Measurements from ENCODE around the gene TMEM106C. TPM values are rescaled to one million over a fixed set of nuclear protein-coding genes. Genes with fewer than 3 reads are reported as not detected.

Gene TMEM106C
- total RNA-seq, 1 experiment from 2014 or later, result 282 TPM

DNA sequence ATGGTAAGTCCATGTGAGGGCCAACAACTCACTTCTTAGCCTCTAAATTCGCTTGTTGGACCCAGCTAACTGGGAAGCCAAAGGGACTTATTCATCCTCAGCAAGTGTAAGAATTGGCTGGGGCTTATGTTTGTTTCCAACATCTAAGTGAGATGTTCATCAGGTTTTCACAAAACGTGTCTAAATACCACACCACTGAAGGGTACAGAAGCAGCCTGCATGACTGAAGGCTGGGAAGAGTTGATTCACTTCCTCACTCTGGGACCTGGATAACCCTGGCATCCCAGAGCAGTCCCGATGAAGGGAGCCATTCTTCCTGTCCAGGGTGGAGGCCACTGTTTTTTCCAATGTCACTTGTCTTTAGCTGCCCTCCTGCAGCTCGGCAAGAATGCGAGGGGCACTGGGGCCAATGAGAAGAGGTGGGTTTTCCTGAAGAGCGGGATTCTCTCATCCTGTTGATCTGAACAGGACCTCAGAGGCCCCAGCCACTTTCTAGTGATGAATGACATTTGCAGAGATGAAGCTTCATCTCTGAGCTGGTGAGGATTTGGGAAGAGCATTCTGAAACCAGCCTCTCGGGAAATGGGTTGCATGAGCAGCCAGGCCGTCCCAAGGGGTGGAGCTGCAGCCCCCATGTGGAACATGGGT lies 53.1 kb downstream of the TMEM106C start:
- DNase-seq (ENCODE audit: low read depth), result no peak

- no peak for DNase-seq (ENCODE audit: low read depth)
These were observed 54.1 kb downstream of the TMEM106C start for GRCh38 chr12:48017496-48017895.

DNA sequence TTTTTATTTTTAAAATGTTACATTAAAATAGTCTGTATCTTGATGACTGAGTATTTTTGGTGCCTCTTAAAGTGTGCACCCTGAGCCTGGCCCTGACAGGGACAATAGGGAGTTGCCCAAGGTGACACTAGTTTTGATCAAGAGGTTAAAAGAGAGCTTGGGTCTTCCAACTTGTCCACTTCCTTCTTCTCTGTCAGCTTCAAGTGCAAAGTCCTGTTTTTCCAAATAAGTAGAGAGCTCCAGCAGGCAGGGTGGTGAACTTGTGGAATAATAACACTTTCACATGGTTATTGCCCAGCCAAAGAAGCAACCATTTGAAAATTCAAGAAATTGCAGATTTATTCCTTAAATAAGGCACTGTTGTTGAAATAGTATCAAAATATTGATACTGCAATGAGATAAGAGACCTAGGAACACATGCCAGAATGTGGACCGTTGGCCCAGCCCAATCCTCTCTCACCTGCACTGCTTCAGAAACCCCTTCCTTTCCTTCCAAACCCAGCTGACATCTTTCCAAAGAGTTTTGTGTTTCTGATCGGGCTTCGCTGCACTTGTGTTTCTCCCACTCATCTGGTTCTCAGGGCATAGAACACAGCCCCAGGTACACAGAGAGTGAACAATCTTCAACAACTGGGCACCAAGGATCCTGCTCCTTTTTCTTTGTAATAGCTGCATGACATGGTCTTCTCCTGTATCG lies 54.7 kb downstream of the TMEM106C start:
- DNase-seq (ENCODE audit: low read depth), result no peak

Other genes with a start within 250 kb of the TMEM106C start
- gene ENDOU, start 238.1 kb upstream of the TMEM106C start, total RNA-seq (2014; rRNA removed; shearing (Covaris generic)), result not detected in 2 replicates
- gene RAPGEF3, start 204.7 kb upstream of the TMEM106C start, total RNA-seq (2014; rRNA removed; shearing (Covaris generic)), result 1.2 and 2.6 TPM in 2 replicates
- 12.8 and 12.9 TPM in 2 replicates for gene SLC48A1, start 190.4 kb upstream of the TMEM106C start, total RNA-seq (2014; rRNA removed; shearing (Covaris generic))
- 22.8 and 26.1 TPM in 2 replicates for gene HDAC7, start 143.7 kb upstream of the TMEM106C start, total RNA-seq (2014; rRNA removed; shearing (Covaris generic))
- gene VDR, start 58.6 kb upstream of the TMEM106C start, total RNA-seq (2014; rRNA removed; shearing (Covaris generic)), result 5.1 and 9.3 TPM in 2 replicates
- 0.25 TPM in 1 of 2 replicates, not detected in the other for gene COL2A1, start 40.9 kb downstream of the TMEM106C start, total RNA-seq (2014; rRNA removed; shearing (Covaris generic))
- 25.9 and 37.4 TPM in 2 replicates for gene SENP1, start 142.5 kb downstream of the TMEM106C start, total RNA-seq (2014; rRNA removed; shearing (Covaris generic))
- 23.0 and 38.8 TPM in 2 replicates for gene PFKM, start 155.8 kb downstream of the TMEM106C start, total RNA-seq (2014; rRNA removed; shearing (Covaris generic))
- gene ASB8, start 193.9 kb downstream of the TMEM106C start, total RNA-seq (2014; rRNA removed; shearing (Covaris generic)), result 23.9 and 43.6 TPM in 2 replicates
- gene CCDC184, start 220.0 kb downstream of the TMEM106C start, total RNA-seq (2014; rRNA removed; shearing (Covaris generic)), result 0.12 TPM in 1 of 2 replicates, not detected in the other
- gene OR10AD1, start 239.7 kb downstream of the TMEM106C start, total RNA-seq (2014; rRNA removed; shearing (Covaris generic)), result not detected in 2 replicates